Panc1 (cell line): ENCODE results near the gene WFIKKN2. TPM values are rescaled to one million over a fixed set of nuclear protein-coding genes. Genes with fewer than 3 reads are reported as not detected.

ENCODE experiments used
- ATAC-seq: fragments of 200-7000 bp; cut with Tn5 transposase; 2 replicates; pipeline ENCODE4 v1.9.1; 2020; ENCODE audit warnings: mild to moderate bottlenecking, moderate library complexity
- BruUV-seq: library from RNA; stranded (reverse); fragments of 400-500 nt; replicated peaks from 2 replicates; lab custom pipeline; 2021; lab: Mats Ljungman, UMichigan
- CTCF ChIA-PET: fragments of 300-600 bp; sonication (Branson Sonifier 250); formaldehyde crosslinking; loops from one replicate; lab custom pipeline; 2022; ENCODE audit warnings: antibody characterized with exemption; lab: Charles Lee
- POLR2A ChIA-PET: fragments of 300-600 bp; sonication (Branson Sonifier 250); formaldehyde crosslinking; loops from one replicate; lab custom pipeline; 2022; ENCODE audit warnings: antibody characterized with exemption; lab: Charles Lee
- DNase-seq: peaks from one replicate; pipeline ENCODE4 v3.0.0-alpha.2; 2010; ENCODE audit warnings: low read depth, low spot score
- H3K27ac ChIP-seq: 2 replicates; pipeline ENCODE4 v1.5.1; 2011; ENCODE audit warnings: mild to moderate bottlenecking, low read length, inconsistent platforms
- H3K27me3 ChIP-seq: fragments of 200-500 bp; sonication (Bioruptor generic); 2 replicates; pipeline ENCODE4 v1.6.0; 2014; ENCODE audit warnings: low read length, inconsistent platforms; ENCODE audit not compliant: control insufficient read depth, insufficient read depth
- H3K36me3 ChIP-seq: fragments of 200-500 bp; sonication (Bioruptor generic); 2 replicates; pipeline ENCODE4 v1.5.1; 2014; ENCODE audit warnings: inconsistent platforms, mild to moderate bottlenecking, low read length, moderate library complexity; ENCODE audit not compliant: control insufficient read depth, insufficient read depth
- H3K4me1 ChIP-seq: 2 replicates; pipeline ENCODE4 v1.5.1; 2011; ENCODE audit warnings: inconsistent platforms, mild to moderate bottlenecking, low read length, moderate library complexity; ENCODE audit not compliant: control insufficient read depth, insufficient read depth
- H3K4me3 ChIP-seq, 2 experiments: 2 replicates each; pipeline ENCODE4 v1.5.1; 2011 to 2012; ENCODE audit warnings: low read depth in 2 of 2, low read length in 2 of 2, mild to moderate bottlenecking in 2 of 2, inconsistent platforms in 1 of 2, moderate library complexity in 1 of 2
- H3K9me3 ChIP-seq: fragments of 200-500 bp; sonication (Bioruptor generic); 2 replicates; pipeline ENCODE4 v1.5.1; 2014; ENCODE audit warnings: low read depth, mild to moderate bottlenecking, inconsistent platforms, low read length, moderate library complexity; ENCODE audit not compliant: control insufficient read depth, insufficient read depth
- POLR2AphosphoS5 ChIP-seq: IDR thresholded peaks from 2 replicates; pipeline ENCODE4 v1.6.1; 2012; ENCODE audit warnings: mild to moderate bottlenecking, low read depth, low read length, moderate library complexity
- SIN3A ChIP-seq: IDR thresholded peaks from 2 replicates; pipeline ENCODE4 v1.6.1; 2012; ENCODE audit warnings: low read depth, mild to moderate bottlenecking, low read length, moderate library complexity, borderline replicate concordance; ENCODE audit not compliant: insufficient read depth
- TCF7L2 ChIP-seq: IDR thresholded peaks from 2 replicates; pipeline ENCODE4 v1.6.1; 2011; ENCODE audit warnings: mild to moderate bottlenecking, low read depth, low read length, inconsistent platforms
- in situ Hi-C: cut with HindIII; loops from 2 replicates; pipeline ENCODE4 v1.10.0; 2016; ENCODE audit warnings: low sequenced_read_pairs, low pct_unique_long_range_greater_than_20kb
- intact Hi-C: fragments of 100-400 bp; cut with micrococcal nuclease; formaldehyde crosslinking; loops from one replicate; pipeline ENCODE4 v1.10.0; 2022; ENCODE audit not compliant: unreplicated experiment
- total RNA-seq: library from RNA; stranded (reverse); gene quantifications from one replicate; pipeline ENCODE4 v1.2.1, GENCODE V29; 2021; ENCODE audit not compliant: unreplicated experiment
- TF ChIP-seq, protein P1 (sequence below): fragments of 450-650 bp; IDR thresholded peaks from 2 replicates; pipeline ENCODE4 v1.5.1; 2017; ENCODE audit warnings: mild to moderate bottlenecking
- TF ChIP-seq, protein P2 (sequence below), 2 experiments: IDR thresholded peaks; 2 replicates each; pipeline ENCODE4 v1.6.1; 2011 to 2012; ENCODE audit warnings: low read depth in 2 of 2, control low read depth in 1 of 2, low read length in 1 of 2, mild to moderate bottlenecking in 1 of 2, moderate library complexity in 1 of 2; ENCODE audit not compliant: insufficient read depth in 1 of 2

The WFIKKN2 gene
- total RNA-seq, 1 experiment from 2014 or later, result 0.05 TPM

GRCh38 chr17:50834429-50835300 is 721 bp upstream of the WFIKKN2 start:
- Histone ChIP-seq H3K4me3 (no peak overlapping the region), H3K4me1 (no peaks in the 10 kb centered on the region), H3K36me3 (no peaks in the 10 kb centered on the region), H3K27me3 (no peaks in the 10 kb centered on the region), H3K9me3 (no peaks in the 10 kb centered on the region), H3K27ac (no peak overlapping the region)
- CTCF ChIA-PET, result interaction anchor here (0.6 to 1.4 kb wide), 3 partner anchors 18 to 56 kb away, joined by 3 to 5 read pairs (median 3); no protein-coding TSS in a partner anchor
- DNase-seq (no peak), ATAC-seq (no peak)
- POLR2A ChIA-PET, result interaction anchor here (0.6 kb wide), 1 partner anchor 32 kb away, joined by 3 read pairs; the partner anchor contains the start of gene TOB1
- in situ Hi-C loops (no loop called here), intact Hi-C loops (no loop called here)
- TF ChIP-seq, protein P1, sequence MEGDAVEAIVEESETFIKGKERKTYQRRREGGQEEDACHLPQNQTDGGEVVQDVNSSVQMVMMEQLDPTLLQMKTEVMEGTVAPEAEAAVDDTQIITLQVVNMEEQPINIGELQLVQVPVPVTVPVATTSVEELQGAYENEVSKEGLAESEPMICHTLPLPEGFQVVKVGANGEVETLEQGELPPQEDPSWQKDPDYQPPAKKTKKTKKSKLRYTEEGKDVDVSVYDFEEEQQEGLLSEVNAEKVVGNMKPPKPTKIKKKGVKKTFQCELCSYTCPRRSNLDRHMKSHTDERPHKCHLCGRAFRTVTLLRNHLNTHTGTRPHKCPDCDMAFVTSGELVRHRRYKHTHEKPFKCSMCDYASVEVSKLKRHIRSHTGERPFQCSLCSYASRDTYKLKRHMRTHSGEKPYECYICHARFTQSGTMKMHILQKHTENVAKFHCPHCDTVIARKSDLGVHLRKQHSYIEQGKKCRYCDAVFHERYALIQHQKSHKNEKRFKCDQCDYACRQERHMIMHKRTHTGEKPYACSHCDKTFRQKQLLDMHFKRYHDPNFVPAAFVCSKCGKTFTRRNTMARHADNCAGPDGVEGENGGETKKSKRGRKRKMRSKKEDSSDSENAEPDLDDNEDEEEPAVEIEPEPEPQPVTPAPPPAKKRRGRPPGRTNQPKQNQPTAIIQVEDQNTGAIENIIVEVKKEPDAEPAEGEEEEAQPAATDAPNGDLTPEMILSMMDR, result no peak
- TF ChIP-seq SIN3A (no peak), TCF7L2 (no peak)
- no TSS peak for BruUV-seq

- CTCF ChIA-PET, result interaction anchor here (0.6 to 1.3 kb wide), 2 partner anchors 54 to 329 kb away, joined by 4 to 5 read pairs; no protein-coding TSS in a partner anchor
- DNase-seq, result no peak
- no TSS peak for BruUV-seq
These were observed 1.4 kb downstream of the WFIKKN2 start for GRCh38 chr17:50836826-50837225.

More at GRCh38 chr17:50836826-50837225, 1.4 kb downstream of the WFIKKN2 start:
- in situ Hi-C loops, result no loop called here
- no peaks in the 10 kb centered on the region for H3K9me3 ChIP-seq
- no peaks in the 10 kb centered on the region for H3K36me3 ChIP-seq
- no peak overlapping the region for H3K4me3 ChIP-seq
- no peaks in the 10 kb centered on the region for H3K27me3 ChIP-seq
- ATAC-seq, result no peak
- no peak overlapping the region for H3K27ac ChIP-seq
- H3K4me1 ChIP-seq, result no peaks in the 10 kb centered on the region
- intact Hi-C loops, result no loop called here
- TF ChIP-seq, protein P1, result no peak
- TF ChIP-seq POLR2AphosphoS5, result no peak
- TF ChIP-seq SIN3A, result no peak
- no peak for TF ChIP-seq TCF7L2
- TF ChIP-seq, protein P2, sequence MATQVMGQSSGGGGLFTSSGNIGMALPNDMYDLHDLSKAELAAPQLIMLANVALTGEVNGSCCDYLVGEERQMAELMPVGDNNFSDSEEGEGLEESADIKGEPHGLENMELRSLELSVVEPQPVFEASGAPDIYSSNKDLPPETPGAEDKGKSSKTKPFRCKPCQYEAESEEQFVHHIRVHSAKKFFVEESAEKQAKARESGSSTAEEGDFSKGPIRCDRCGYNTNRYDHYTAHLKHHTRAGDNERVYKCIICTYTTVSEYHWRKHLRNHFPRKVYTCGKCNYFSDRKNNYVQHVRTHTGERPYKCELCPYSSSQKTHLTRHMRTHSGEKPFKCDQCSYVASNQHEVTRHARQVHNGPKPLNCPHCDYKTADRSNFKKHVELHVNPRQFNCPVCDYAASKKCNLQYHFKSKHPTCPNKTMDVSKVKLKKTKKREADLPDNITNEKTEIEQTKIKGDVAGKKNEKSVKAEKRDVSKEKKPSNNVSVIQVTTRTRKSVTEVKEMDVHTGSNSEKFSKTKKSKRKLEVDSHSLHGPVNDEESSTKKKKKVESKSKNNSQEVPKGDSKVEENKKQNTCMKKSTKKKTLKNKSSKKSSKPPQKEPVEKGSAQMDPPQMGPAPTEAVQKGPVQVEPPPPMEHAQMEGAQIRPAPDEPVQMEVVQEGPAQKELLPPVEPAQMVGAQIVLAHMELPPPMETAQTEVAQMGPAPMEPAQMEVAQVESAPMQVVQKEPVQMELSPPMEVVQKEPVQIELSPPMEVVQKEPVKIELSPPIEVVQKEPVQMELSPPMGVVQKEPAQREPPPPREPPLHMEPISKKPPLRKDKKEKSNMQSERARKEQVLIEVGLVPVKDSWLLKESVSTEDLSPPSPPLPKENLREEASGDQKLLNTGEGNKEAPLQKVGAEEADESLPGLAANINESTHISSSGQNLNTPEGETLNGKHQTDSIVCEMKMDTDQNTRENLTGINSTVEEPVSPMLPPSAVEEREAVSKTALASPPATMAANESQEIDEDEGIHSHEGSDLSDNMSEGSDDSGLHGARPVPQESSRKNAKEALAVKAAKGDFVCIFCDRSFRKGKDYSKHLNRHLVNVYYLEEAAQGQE (IDR thresholded peaks at IDR 0.05; ENCODE audit: insufficient read depth in 1 of 2, low read depth in 2 of 2, low read length in 1 of 2), result no peak
- POLR2A ChIA-PET, result interaction anchor here (0.7 kb wide), 1 partner anchor 16 kb away, joined by 3 read pairs; no protein-coding TSS in a partner anchor
